ENCODE data around the gene DNM3.

The DNM3 gene

DNA sequence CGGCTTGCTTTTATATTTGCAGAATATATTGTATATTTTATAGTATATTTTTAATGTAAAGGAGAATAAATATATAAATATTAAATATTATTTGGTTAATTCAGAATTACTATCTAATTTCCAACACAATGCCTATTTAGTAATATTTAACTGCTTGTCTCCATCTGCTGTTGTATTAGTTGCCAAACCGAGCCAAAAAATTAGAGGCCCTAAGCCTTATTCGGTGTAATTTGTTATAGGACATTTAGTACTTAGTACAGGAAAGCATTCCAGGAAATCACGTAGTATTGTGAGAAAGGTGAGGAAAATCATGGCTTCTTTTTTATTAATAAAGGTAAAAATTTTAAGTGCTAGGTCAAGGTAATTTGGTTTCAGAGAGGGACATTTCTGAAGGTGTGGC, 93.8 kb downstream of the DNM3 start:
- TF ChIP-seq CTCF (IDR thresholded peaks at IDR 0.05; ENCODE audit: low read depth, low read length, missing control alignments), result no peak
- no peak for DNase-seq
- no peak overlapping the region for H3K4me3 ChIP-seq (ENCODE audit: low read depth, low read length)
- no peak overlapping the region for H3K27ac ChIP-seq
- no peaks in the 10 kb centered on the region for H3K36me3 ChIP-seq (replicated peaks)
- H3K27me3 ChIP-seq (replicated peaks), result no peaks in the 10 kb centered on the region
- in situ Hi-C loops (cut with HindIII; ENCODE audit: low pct_ligation_motif_present, low sequenced_read_pairs), result no loop called here

- Histone ChIP-seq H3K27me3 (replicated peaks) (no peaks in the 10 kb centered on the region), H3K36me3 (replicated peaks) (no peaks in the 10 kb centered on the region), H3K27ac (no peak overlapping the region), H3K4me3 (ENCODE audit: low read depth, low read length) (no peak overlapping the region)
- in situ Hi-C loops (cut with HindIII; ENCODE audit: low pct_ligation_motif_present, low sequenced_read_pairs), result no loop called here
- TF ChIP-seq CTCF (IDR thresholded peaks at IDR 0.05; ENCODE audit: low read depth, low read length, missing control alignments), result no peak
- no peak for DNase-seq
Measured at GRCh38 chr1:171935664-171936063, 94.4 kb downstream of the DNM3 start.

GRCh38 chr1:171937938-171938337, 96.6 kb downstream of the DNM3 start:
- TF ChIP-seq CTCF (IDR thresholded peaks at IDR 0.05; ENCODE audit: low read depth, low read length, missing control alignments), result no peak
- in situ Hi-C loops (cut with HindIII; ENCODE audit: low pct_ligation_motif_present, low sequenced_read_pairs), result no loop called here
- no peak overlapping the region for H3K4me3 ChIP-seq (ENCODE audit: low read depth, low read length)
- DNase-seq, result no peak
- H3K36me3 ChIP-seq (replicated peaks), result no peaks in the 10 kb centered on the region
- H3K27ac ChIP-seq, result no peak overlapping the region
- H3K27me3 ChIP-seq (replicated peaks), result no peaks in the 10 kb centered on the region

- no peak for DNase-seq
- in situ Hi-C loops (cut with HindIII; ENCODE audit: low pct_ligation_motif_present, low sequenced_read_pairs), result no loop called here
- TF ChIP-seq CTCF (IDR thresholded peaks at IDR 0.05; ENCODE audit: low read depth, low read length, missing control alignments), result no peak
- H3K4me3 ChIP-seq (ENCODE audit: low read depth, low read length), result no peak overlapping the region
- no peaks in the 10 kb centered on the region for H3K27me3 ChIP-seq (replicated peaks)
- H3K27ac ChIP-seq, result no peak overlapping the region
- H3K36me3 ChIP-seq (replicated peaks), result no peaks in the 10 kb centered on the region
Measured at GRCh38 chr1:171939740-171940139, 98.4 kb downstream of the DNM3 start.

GRCh38 chr1:171940368-171940767, 99.1 kb downstream of the DNM3 start:
- in situ Hi-C loops (cut with HindIII; ENCODE audit: low pct_ligation_motif_present, low sequenced_read_pairs), result no loop called here
- TF ChIP-seq CTCF (IDR thresholded peaks at IDR 0.05; ENCODE audit: low read depth, low read length, missing control alignments), result no peak
- H3K4me3 ChIP-seq (ENCODE audit: low read depth, low read length), result no peak overlapping the region
- no peaks in the 10 kb centered on the region for H3K36me3 ChIP-seq (replicated peaks)
- DNase-seq, result no peak
- no peaks in the 10 kb centered on the region for H3K27me3 ChIP-seq (replicated peaks)
- H3K27ac ChIP-seq, result no peak overlapping the region

DNA sequence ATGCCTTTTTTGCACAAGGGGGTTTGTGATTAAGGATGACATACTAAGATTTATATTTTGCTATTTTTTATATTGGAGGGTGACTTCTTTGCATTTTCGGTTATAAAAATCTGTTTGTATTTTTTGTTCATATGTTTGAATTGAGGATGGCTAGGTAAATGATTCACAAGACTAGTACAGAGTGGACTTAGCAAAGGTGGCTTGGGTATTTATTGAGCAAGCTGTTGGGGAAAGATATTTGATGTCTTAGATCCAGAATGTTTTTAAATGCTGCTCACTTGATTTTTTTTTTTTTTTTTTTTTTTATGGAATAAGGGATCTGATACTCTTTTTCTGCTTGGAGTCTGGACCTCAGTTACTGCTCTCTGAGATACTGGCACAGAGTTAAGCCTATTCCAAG, 100.6 kb downstream of the DNM3 start:
- in situ Hi-C loops (cut with HindIII; ENCODE audit: low pct_ligation_motif_present, low sequenced_read_pairs), result no loop called here
- Histone ChIP-seq H3K4me3 (ENCODE audit: low read depth, low read length) (no peak overlapping the region), H3K27ac (no peak overlapping the region), H3K27me3 (replicated peaks) (no peaks in the 10 kb centered on the region), H3K36me3 (replicated peaks) (no peaks in the 10 kb centered on the region)
- DNase-seq, result no peak
- TF ChIP-seq CTCF (IDR thresholded peaks at IDR 0.05; ENCODE audit: low read depth, low read length, missing control alignments), result no peak

Measured in brain microvascular endothelial cell (primary cell).